Natural killer cell (primary cell): ENCODE results near the gene RAB5IF. TPM values are rescaled to one million over a fixed set of nuclear protein-coding genes. Genes with fewer than 3 reads are reported as not detected.
A peak's percentile ranks its signal among the peaks of the same experiment; 100 is the strongest.

Experiments used
- ATAC-seq, 3 donors: fragments of 150-1000 bp in 2 of 3; fragments of 200-7000 bp in 1 of 3; cut with Tn5 transposase; 1 replicate in 1 of 3; 2 replicates in 2 of 3; pipeline ENCODE4 v1.10.0; 2021; ENCODE audit warnings: mild to moderate bottlenecking in 2 of 3, moderate library complexity in 2 of 3
- DNase-seq, 2 donors: peaks; one replicate each; pipeline versions ENCODE4 v3.0.0 to v3.0.0-alpha.2; 2013 to 2021; ENCODE audit warnings: mixed read lengths in 1 of 2
- H3K27ac ChIP-seq: one replicate; pipeline ENCODE4 v1.5.1; 2013; ENCODE audit warnings: mild to moderate bottlenecking, low read length
- H3K27me3 ChIP-seq: one replicate; pipeline ENCODE4 v1.6.1; 2013; ENCODE audit warnings: low read length; ENCODE audit not compliant: control insufficient read depth, insufficient read depth
- H3K36me3 ChIP-seq: one replicate; pipeline ENCODE4 v1.6.1; 2013; ENCODE audit warnings: low read length; ENCODE audit not compliant: control insufficient read depth, insufficient read depth
- H3K4me1 ChIP-seq: one replicate; pipeline ENCODE4 v1.6.1; 2013; ENCODE audit warnings: low read length; ENCODE audit not compliant: control insufficient read depth, insufficient read depth
- H3K4me3 ChIP-seq: one replicate; pipeline ENCODE4 v1.5.1; 2013; ENCODE audit warnings: low read length
- H3K9me3 ChIP-seq: one replicate; pipeline ENCODE4 v1.6.1; 2013; ENCODE audit warnings: low read length; ENCODE audit not compliant: control insufficient read depth, insufficient read depth
- H3K27ac Mint-ChIP-seq, 2 donors: one replicate each; pipeline ENCODE4 v1.8.0; 2022; ENCODE audit warnings: mild to moderate bottlenecking in 2 of 2, mixed read lengths in 2 of 2, moderate library complexity in 1 of 2
- H3K27me3 Mint-ChIP-seq, 2 donors: one replicate each; pipeline ENCODE4 v1.8.0; 2022; ENCODE audit warnings: low read depth in 2 of 2, mixed read lengths in 2 of 2
- H3K36me3 Mint-ChIP-seq: one replicate; pipeline ENCODE4 v1.8.0; 2022; ENCODE audit warnings: mixed read lengths
- H3K4me1 Mint-ChIP-seq, 2 donors: one replicate each; pipeline ENCODE4 v1.8.0; 2022; ENCODE audit warnings: mixed read lengths in 2 of 2
- H3K4me3 Mint-ChIP-seq: one replicate; pipeline ENCODE4 v1.8.0; 2022; ENCODE audit warnings: mild to moderate bottlenecking, moderate library complexity, mixed read lengths
- H3K9me3 Mint-ChIP-seq, 2 donors: one replicate each; pipeline ENCODE4 v1.8.0; 2022; ENCODE audit warnings: mixed read lengths in 2 of 2
- CTCF ChIP-seq: fragments of 200-600 bp; IDR thresholded peaks from one replicate; pipeline ENCODE4 v1.8.0; 2022; ENCODE audit warnings: antibody characterized with exemption
- WGBS: methylation state at CpG from one replicate; pipeline ENCODE4 v1.1.7; 2013; ENCODE audit warnings: missing lambda C conversion rate; ENCODE audit not compliant: insufficient coverage; 5-methylcytosine and 5-hydroxymethylcytosine counted together
- intact Hi-C: fragments of 100-400 bp; cut with micrococcal nuclease; formaldehyde crosslinking; loops from one replicate; pipeline ENCODE4 v1.14.2; 2022
- total RNA-seq, 4 donors: library from RNA; stranded (reverse); fragments of 120-200 nt in 1 of 4; gene quantifications; one replicate each; pipeline versions ENCODE4 v1.2.3 to v1.2.4, GENCODE V29; 2013 to 2022

Gene RAB5IF
- total RNA-seq, 3 donors from 2014 or later (not counting 1 experiment from before 2014, with no cell fraction given) = 158 to 265 (median 247) TPM

DNA sequence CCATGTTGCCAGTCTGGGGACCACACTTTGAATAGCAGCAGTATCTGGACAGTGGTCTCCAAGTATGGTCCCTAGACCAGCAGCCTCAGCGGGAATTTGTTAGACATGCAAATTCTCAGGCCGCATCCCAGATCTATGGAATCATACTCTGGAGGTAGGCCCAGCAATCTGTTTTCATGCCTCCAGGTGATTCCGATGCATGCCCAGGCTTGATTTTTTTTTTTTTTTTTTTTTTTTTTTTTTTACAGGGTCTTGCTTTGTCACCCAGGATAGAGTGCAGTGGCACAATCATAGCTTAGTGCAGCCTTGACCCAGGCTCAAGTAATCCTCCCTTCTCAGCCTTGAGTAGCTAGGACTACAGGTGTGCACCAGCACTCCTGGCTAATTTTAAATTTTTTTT, 41.1 kb downstream of the RAB5IF start:
- H3K27ac Mint-ChIP-seq = peak overlapping the region; percentile 97 to 98
- Histone ChIP-seq H3K4me3 (no peak overlapping the region), H3K27ac (peak overlapping the region; percentile 85), H3K9me3 (no peaks in the 10 kb centered on the region), H3K36me3 (peaks cover 6% of the 10 kb centered on the region), H3K4me1 (peaks cover 51% of the 10 kb centered on the region), H3K27me3 (no peaks in the 10 kb centered on the region)
- H3K27me3 Mint-ChIP-seq = no peaks in the 10 kb centered on the region
- H3K4me1 Mint-ChIP-seq = peaks cover 49 to 55% of the 10 kb centered on the region in 2 donors
- TF ChIP-seq CTCF = no peak
- intact Hi-C loops = loop anchor here (5.0 to 10.0 kb wide), 3 partner anchors 74 to 238 kb away; partner anchors contain the start of gene TGIF2
- no peaks in the 10 kb centered on the region for H3K9me3 Mint-ChIP-seq
- peak overlapping the region; percentile 53 for H3K4me3 Mint-ChIP-seq
- DNase-seq = no peak
- no peak for ATAC-seq
- WGBS = 100% methylated on average over 3 of the region's 3 CpGs
- H3K36me3 Mint-ChIP-seq = peaks cover 5% of the 10 kb centered on the region

DNA sequence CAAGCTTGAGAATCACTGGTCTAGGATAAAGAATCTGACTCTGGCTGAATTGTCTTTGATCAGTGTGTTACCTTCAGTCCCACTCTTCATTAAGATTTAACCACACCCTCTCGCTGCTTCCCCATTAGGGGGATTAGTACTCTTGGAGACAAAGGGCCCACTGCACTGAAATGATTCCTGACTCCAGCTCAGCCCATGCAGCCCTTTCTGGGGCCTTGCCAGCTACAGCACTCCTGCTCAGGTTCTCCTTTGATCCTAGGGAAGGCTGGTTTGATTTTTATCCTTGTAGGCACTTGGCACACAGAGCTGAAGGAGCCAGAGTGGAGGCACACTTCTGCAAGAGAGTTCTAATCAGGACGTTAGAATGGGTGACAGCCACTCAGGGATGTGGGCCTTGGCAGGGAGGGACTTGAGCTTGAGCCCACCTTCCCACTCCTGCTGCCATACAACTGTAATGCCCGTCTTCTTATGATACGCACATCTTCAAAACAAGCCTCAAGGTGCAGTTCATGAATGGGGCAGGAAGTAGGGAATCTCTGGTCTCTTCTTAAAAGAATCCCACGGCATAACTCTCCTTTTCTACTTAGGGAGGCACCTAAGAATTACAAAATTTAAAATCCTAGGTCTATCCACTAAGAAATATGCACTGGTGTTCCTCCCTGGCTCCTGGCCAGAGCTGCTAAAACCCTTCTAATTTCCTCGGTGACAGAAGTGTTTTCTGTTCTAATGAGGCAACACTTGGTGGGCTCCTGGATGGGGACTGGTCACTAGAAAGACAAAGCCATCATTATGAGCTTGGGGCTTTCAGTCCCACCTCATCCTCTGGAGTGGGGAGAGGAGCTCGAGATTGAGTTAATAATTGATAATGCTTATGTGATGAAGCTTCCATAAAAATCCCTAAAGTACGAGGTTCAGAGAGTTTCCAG, 41.9 kb downstream of the RAB5IF start:
- Mint-ChIP-seq H3K4me3 (peak overlapping the region; percentile 53), H3K27me3 (no peaks in the 10 kb centered on the region), H3K27ac (peak overlapping the region; percentile 76 to 97), H3K36me3 (peaks cover 5% of the 10 kb centered on the region), H3K9me3 (no peaks in the 10 kb centered on the region), H3K4me1 (peaks cover 43 to 47% of the 10 kb centered on the region in 2 donors)
- Histone ChIP-seq H3K4me1 (peaks cover 43% of the 10 kb centered on the region), H3K9me3 (no peaks in the 10 kb centered on the region), H3K27me3 (no peaks in the 10 kb centered on the region), H3K36me3 (peaks cover 6% of the 10 kb centered on the region), H3K4me3 (no peak overlapping the region), H3K27ac (no peak overlapping the region)
- no peak for ATAC-seq
- no peak for DNase-seq
- no peak for TF ChIP-seq CTCF
- intact Hi-C loops = loop anchor here (5.0 to 10.0 kb wide), 3 partner anchors 75 to 237 kb away; partner anchors contain the start of gene TGIF2
- 89% methylated on average over 7 of the region's 8 CpGs for WGBS

GRCh38 chr20:36653456-36653855, 47.9 kb downstream of the RAB5IF start:
- ATAC-seq (no peak), DNase-seq (no peak)
- intact Hi-C loops = no loop called here
- Mint-ChIP-seq H3K27me3 (no peaks in the 10 kb centered on the region), H3K4me3 (no peak overlapping the region), H3K4me1 (peaks cover 4 to 5% of the 10 kb centered on the region in 2 donors), H3K36me3 (peaks cover 5% of the 10 kb centered on the region), H3K9me3 (no peaks in the 10 kb centered on the region), H3K27ac (no peak overlapping the region)
- Histone ChIP-seq H3K27me3 (no peaks in the 10 kb centered on the region), H3K27ac (no peak overlapping the region), H3K36me3 (peaks cover 12% of the 10 kb centered on the region), H3K4me3 (no peak overlapping the region), H3K9me3 (no peaks in the 10 kb centered on the region), H3K4me1 (peaks cover 7% of the 10 kb centered on the region)
- TF ChIP-seq CTCF = no peak
- WGBS = 91% methylated on average over 9 of the region's 9 CpGs
